NCI-H2107 treated with DMSO at 0.1 percent for 48 hours (cell line): ENCODE results near the gene OR51A4.
"Not testable (repeated sequence)": the region's sequence is repeated elsewhere in the genome, so short reads cannot be mapped to it uniquely, and the experiment has no call there.

Experiments
- DNase-seq: peaks from one replicate; lab custom pipeline; 2025; ENCODE audit not compliant: unreplicated experiment; lab: John Stamatoyannopoulos, UW

The OR51A4 gene, protein sequence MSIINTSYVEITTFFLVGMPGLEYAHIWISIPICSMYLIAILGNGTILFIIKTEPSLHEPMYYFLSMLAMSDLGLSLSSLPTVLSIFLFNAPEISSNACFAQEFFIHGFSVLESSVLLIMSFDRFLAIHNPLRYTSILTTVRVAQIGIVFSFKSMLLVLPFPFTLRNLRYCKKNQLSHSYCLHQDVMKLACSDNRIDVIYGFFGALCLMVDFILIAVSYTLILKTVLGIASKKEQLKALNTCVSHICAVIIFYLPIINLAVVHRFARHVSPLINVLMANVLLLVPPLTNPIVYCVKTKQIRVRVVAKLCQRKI

DNA sequence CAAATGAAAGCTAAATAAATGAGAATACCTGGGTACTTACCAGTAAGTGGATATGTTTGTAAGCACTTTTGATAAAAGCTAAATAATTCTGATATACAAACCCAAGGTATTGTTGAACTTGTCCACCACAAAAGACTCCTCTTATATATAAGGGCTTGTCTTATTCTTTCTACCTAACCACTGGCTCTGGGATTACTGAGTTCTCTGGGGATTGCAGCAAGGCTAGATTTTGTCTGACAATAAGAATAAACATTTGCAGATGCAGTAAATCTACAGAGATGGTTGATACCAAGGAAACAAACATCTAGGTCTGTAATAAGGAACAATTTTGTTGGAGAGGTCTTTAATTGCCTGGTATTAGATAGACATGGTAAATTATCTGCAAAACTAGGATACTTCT, at the start of gene OR51A4:
Gene OR51A4 (minus strand): TSS at position 101 of the 400 bp plus-strand sequence. CDS start 505 bp downstream, outside the sequence.
- no peak for DNase-seq

- no peak for DNase-seq
Measured at GRCh38 chr11:4994551-4994950, 47.1 kb upstream of the OR51A4 start, which contains the start of gene OR51L1. OR51L1 (plus strand) TSS chr11:4994851; CDS start chr11:4998983, 4,132 bp downstream.

DNA sequence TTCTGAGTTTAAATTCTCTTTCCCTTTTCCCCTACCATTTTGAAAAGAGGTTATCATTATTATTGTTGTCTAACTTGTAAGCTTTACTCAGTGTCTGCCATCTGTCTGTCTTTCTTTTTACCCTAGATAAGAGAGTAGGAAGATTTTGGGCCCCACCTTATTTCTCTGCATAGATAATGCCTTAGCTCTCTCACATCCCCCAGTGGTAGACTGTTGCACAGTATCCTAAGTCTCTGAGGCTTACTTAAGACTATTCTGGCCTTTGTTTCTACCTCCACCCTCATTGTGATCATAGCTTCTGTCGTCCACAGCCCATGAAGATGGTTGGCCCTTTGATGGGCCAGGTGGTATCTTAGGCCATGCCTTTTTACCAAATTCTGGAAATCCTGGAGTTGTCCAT, 43.7 kb upstream of the OR51A4 start:
- no peak for DNase-seq

GRCh38 chr11:4983841-4984240, 36.4 kb upstream of the OR51A4 start:
- DNase-seq: no peak

DNA sequence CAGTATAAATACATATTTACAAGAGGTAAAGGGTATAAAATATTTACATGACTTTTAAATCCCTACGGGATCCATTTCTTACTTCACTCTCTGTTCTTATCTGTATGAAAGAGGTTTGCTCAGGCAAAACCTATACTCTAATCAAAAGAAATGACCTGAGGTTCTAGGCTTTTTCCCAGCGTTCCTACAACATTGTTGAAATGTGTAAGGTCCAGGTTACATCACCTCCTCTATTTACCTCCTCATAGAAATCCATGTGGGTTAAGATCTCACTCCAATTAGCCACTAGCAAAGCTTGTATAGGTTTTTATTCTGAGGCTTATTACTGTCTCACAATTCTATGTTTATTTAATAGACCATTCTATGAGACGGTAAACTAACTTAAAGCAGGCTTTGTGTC, 35.3 kb upstream of the OR51A4 start:
- DNase-seq: no peak

- DNase-seq: no peak
Measured at GRCh38 chr11:4979036-4979435, 31.6 kb upstream of the OR51A4 start.

DNA sequence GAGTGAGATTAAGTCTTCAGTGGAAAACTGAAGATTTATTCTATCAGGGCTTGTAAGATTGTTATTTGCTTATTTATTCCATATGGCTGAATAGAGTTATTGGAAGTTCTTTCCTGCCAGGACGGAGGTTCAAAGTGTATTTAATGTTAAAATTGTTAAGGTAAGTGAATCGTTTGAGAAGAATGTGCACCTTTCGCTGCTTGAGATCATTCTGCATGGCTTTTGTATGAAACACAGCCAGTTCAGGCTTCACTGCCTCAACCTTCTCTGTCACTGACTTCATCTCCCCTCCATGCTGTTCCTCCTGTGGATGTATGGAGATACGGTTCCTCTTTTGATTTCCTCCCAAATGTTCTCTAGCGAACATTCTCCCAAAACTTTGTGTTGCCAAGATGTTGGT, 28.0 kb upstream of the OR51A4 start:
- no peak for DNase-seq

DNA sequence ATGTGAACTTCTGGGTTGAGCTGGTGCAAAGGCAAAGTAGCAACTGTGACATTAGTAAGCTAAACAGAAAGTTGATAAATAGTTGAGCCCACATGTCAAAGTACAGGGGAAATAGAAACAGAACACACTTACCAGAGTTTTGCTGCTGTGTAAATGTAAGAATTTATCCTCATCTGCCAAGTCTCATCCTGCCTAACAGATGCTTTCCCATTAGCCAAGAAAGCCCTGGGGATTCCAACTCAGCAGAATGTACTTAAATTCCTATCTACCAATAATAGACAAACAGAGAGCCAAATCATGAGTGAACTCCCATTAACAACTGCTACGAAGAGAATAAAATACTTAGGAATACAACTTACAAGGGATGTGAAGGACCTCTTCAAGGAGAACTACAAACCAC, 15.4 kb upstream of the OR51A4 start:
- no peak for DNase-seq

- no peak for DNase-seq
Measured at GRCh38 chr11:4960877-4961276, 13.5 kb upstream of the OR51A4 start.

DNA sequence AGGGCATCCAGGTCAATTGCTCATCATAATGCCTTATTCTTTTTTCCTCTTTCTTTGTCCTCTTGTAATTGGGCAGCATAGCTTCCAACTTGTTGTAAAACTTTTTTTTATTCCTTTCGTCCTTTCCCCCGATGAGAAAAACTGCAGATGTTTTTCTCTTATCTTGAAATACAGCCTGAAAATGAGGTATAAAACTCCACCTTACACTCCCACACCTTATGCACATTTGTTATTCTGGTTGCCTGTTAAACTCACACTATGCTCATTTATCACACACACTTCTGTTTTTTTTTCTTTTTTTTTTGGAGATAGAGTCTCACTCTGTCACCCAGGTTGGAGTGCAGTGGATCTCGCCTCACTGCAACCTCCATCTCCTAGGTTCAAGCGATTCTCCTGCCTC, 10.0 kb upstream of the OR51A4 start:
- no peak for DNase-seq

DNA sequence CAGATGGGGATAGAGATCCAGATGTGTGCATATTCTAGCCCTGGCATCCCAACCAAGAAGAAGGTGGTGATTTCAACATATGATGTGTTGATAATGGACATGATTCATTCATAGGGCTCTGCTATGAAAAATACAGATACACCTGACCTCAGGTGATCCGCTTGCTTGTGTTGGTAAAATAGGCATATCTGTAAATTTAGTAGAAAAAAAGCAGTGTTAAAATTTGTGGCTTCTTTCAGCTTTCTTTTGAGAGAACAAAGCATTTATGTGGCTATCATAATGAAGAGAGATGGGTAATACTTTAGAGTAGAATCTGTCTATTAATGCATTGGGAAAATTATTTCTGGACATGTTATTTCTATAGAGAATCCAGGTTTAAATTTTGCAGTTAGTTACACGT, 8.2 kb upstream of the OR51A4 start, which contains the start of gene OR51A2:
Gene OR51A2 (minus strand): TSS at position 101 of the 400 bp plus-strand sequence. CDS start 0 bp downstream, at position 101.
- DNase-seq: not testable (repeated sequence)

DNA sequence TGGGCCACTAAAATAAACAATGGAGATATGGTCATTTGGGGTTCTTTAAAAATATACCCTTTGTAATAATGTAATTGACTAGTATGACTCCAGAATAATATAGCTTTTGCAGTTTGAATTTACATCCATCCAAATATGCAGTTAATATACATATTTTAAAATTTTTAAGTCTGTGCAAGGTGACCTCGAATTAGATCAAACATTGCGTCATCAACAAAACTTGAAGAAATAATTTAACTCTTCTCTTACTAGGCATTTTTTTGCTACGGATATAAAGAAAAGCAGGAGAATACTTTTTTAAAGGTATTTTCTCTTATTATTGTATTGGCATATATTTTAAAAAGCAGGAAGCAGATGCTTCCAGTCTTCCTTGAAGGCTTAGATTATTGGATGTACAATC, 10.7 kb downstream of the OR51A4 start:
- DNase-seq: no peak

GRCh38 chr11:4932751-4933150, 14.7 kb downstream of the OR51A4 start:
- no peak for DNase-seq

DNA sequence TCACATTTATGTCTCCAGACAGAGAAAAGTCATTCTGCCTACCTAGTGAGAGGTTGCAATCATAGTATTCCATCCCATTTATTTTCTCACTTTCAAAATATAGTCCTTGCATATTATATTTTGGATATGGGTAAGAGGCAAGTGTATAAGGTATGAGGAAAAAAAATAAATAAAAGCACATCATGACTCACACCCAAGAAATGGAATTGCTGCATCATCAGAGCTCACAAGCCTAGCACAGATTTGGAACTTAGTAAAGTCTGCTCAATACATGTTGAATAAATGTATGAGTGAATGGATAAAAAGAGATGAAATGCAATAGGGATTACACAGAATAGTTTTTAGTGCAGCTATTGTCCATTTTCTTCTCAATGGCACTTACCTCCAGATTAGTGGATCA, 20.8 kb downstream of the OR51A4 start:
- DNase-seq: no peak

DNA sequence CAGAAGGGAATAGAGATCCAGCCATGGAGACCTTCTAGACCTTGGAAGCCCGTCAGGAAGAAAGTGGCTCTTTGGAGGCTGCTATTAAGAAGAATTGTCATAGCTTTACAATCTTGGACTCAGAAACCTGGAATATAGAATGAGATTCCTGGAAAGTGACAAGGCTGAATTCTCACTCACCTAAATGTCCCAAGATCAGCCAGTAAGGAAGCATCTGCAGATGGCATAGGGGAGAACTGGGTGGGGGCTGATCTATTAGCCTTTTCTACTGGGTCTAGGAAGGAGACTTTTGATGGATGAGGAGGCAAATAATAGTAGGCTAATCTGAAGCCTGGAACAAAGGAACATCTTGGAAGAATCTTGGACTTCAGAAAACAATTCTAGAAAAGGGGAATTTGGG, 23.2 kb downstream of the OR51A4 start, which contains the start of gene OR51G1:
Gene OR51G1 (minus strand): TSS at position 101 of the 400 bp plus-strand sequence. CDS start 0 bp downstream, at position 101.
- no peak for DNase-seq

DNA sequence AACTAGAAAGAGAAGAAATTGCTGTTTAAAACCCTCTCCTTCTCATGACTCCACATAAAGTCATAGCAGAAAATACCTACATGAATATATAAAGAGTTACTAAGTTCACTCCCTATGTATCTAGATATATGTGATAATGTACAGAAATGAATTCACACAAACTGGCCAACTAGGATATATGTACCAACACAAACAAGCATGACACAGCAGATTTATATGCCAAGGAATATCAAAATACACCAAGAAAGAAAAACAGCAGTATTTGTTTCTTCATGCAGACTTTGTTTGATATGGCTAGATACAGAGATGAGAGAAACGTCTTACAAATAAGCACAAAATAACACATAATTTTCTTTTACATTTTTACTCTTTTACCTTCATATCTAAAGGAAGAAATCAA, 25.1 kb downstream of the OR51A4 start:
- DNase-seq: no peak

DNA sequence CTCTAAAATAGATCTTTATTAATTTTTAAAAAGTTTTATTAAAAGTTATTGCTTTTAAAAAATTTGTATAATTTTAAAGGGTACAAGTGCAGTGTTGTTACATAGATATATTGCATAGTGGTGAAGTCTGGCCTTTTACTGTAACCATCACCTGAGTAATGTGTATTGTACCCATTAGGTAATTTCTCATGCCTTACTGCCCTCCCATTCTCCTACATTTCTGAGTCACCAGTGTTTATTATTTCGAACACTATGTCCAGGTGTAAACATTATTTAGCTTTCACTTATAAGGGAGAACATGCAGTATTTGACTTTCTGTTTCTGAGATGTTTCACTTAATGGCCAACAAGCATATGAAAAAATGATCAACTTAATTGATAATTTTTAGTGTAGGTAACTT, 25.6 kb downstream of the OR51A4 start:
- no peak for DNase-seq

- no peak for DNase-seq
Measured at GRCh38 chr11:4919250-4919649, 28.2 kb downstream of the OR51A4 start, which contains the start of gene OR51G2. OR51G2 (minus strand) TSS chr11:4919350; CDS start chr11:4915663, 3,687 bp downstream.

DNA sequence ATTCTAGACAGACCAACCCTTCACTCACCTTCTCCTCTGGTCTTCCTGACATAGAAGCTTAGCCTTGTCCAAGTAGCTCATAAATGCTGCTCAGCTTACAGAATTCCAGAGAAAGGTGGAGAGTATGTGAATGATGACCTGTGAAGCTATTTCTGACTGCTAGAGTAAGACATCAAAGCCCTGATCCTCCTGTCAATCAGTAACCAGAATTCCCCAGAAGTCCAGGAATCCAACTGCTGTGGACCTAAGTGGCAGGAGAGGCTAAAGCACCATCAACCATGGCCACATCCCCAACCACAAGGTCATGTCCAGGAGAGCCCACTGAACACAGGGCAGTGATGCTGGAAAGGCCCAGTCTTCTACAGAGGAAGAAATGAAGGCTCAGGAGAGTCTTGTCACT, 30.8 kb downstream of the OR51A4 start:
- no peak for DNase-seq

GRCh38 chr11:4903484-4903883, 43.9 kb downstream of the OR51A4 start, which contains the start of gene OR51A7:
OR51A7 (plus strand) TSS chr11:4903783; CDS start chr11:4907370, 3,587 bp downstream.
- DNase-seq: no peak
